GM19099 (cell line): ENCODE measurements around the gene SERPINB8.

ENCODE experiments used
- POLR2A ChIP-seq: IDR thresholded peaks from 3 replicates; pipeline ENCODE4 v1.6.1; 2011; ENCODE audit warnings: low read depth; ENCODE audit not compliant: insufficient read length; ENCODE audit errors: extremely low read depth

SERPINB8 gene, protein sequence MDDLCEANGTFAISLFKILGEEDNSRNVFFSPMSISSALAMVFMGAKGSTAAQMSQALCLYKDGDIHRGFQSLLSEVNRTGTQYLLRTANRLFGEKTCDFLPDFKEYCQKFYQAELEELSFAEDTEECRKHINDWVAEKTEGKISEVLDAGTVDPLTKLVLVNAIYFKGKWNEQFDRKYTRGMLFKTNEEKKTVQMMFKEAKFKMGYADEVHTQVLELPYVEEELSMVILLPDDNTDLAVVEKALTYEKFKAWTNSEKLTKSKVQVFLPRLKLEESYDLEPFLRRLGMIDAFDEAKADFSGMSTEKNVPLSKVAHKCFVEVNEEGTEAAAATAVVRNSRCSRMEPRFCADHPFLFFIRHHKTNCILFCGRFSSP

DNA sequence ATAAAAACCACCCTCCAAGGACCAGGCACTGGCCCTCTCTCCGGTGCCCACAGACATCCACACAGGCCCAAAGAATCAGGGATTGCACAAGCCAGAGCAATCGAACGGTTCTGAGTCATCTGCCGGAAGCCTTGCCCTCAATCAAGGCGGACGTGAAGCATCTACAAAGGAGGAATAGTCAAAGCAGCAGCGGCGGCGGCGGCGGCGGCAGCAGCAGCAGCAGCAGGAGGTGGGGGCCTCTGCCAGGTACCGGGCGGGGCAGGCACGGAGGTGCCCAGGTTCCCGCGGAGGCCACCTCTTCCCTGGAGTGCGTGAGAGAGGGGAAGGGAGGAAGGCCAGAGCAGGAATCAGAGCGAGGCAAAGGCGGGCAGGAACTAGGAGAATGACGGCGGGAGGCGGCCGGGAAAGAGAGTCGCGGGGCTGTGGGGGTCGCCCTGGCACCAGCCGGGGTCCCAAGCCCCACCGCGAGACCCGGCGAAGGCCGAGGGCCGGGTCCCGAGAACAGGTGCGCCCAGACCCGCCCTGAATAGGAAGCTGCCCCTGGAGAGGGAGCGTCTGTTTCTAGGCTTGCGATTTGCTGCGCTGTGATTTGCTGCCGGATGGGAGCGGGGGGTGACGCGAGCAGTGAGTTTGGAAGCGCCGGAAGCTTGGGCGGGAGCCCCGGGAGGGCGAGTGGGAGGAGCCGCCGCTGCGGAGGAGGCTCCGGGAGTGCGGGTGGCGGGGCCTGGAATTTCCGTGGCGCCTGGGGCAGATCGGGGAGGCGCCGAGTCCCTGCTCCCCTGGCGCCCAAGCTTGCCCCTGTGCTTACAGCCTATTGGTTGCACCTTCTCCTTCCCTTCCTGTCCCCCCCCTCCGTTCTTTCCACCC is at the start of gene SERPINB8:
Gene SERPINB8, plus strand, starts transcription at position 140 of the 867 bp plus-strand sequence. CDS start 8,228 bp downstream, outside the sequence.
- TF ChIP-seq POLR2A: peak; percentile 79

- TF ChIP-seq POLR2A: no peak
Observed at GRCh38 chr18:63922049-63922448, 47.8 kb upstream of the SERPINB8 start.

- no peak for TF ChIP-seq POLR2A
Observed at GRCh38 chr18:63924551-63924950, 45.3 kb upstream of the SERPINB8 start.

DNA sequence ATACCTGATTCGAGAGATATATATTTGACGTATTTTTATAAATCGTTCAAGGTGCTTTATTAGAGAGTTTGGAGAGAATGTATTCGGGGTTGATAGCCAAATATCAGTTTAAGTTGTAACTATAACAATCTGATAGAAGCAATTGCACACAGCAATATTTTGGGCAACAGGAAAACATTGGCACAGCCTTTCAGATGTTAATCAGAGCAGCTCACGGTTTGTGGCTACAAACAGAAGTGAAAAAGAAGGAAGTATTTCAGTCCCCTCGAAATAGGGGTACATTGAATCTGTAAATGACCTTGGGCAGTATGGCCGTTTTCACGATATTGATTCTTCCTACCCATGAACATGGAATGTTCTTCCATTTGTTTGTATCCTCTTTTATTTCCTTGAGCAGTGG is 41.5 kb upstream of the SERPINB8 start:
- TF ChIP-seq POLR2A: no peak

- TF ChIP-seq POLR2A: no peak
Observed at GRCh38 chr18:63930773-63931354, 39.0 kb upstream of the SERPINB8 start.

DNA sequence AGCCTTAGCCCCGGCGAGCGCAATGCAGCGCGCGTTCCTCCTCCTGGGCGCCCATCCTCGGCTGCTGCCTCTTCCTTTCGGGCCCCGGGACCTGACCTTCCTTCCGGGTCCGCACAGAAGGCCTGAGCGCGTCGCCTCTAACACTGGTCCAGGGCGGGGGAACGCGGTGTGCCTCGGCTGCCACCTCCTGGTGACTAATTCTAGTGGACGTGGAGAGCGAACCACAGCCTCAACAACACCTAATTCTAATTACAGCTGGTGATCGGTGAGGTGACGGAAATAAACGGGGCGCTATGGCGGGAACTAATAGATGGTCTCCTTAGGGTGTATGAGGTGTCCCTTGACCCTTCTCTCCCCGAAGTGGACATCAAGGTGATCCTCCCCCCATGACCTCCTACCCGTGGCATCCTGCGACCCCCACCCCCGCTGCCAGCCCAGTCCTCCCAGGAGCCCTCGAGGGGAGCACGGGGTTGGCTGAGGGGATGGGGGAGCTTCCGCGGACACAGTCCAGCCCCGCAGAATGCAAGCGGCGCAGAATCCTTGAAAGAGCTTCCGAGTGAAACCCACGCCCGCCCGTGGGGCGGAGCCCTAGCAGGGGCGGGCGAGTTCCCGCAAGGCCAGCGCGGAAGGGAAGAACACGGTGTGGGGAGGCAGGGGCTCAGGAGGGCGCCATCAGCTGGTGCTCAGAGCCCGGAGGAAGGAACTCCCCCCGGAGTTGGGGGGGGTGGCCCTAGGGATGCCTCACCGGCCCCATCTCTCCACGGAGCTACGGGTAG is 33.5 kb upstream of the SERPINB8 start:
- TF ChIP-seq POLR2A: peak; percentile 61

GRCh38 chr18:63936932-63937393 is 32.9 kb upstream of the SERPINB8 start:
- TF ChIP-seq POLR2A: peak; percentile 5

DNA sequence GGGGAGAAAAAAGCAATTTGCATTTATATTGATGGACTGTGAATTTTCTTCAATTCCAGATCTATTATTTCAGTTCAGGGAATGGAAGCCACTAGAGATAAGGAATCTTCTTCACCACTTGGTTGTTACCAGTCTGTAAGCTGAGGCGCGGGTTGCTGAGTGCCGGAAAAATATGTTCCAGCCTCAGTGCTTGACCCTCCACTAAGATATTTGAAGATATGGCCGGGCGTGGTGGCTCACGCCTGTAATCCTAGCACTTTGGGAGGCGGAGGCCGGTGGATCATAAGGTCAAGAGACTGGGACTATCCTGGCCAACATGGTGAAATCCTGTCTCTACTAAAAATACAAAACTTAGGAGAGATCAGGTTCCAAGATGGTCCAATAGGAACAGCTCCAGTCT is 29.9 kb upstream of the SERPINB8 start:
- no peak for TF ChIP-seq POLR2A

- TF ChIP-seq POLR2A: no peak
Observed at GRCh38 chr18:63947051-63947790, 22.7 kb upstream of the SERPINB8 start.

- TF ChIP-seq POLR2A: peak; percentile 85
Observed at GRCh38 chr18:63949068-63949737, 20.7 kb upstream of the SERPINB8 start, which contains the start of gene HMSD. TSS of gene HMSD (plus strand) at chr18:63949301. CDS start at chr18:63953456, 4,155 bp downstream.

DNA sequence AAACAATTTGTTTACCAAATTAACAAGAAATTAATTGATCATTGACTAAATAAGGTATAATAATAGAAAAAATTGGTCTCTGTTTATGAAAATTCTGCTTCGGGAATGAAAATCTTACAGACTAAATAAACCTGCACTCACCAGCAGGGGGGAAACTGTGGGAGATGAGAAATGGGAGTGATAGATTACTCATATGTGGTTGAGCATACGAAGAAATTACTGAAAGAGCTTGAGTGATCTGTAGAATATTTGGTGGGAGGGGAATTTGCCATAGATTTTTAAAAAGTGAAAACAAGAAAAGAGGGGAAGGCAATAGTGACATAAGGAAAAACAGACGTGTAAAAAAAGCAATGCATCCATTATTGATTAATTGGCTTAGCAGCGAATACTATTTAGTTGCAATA is 18.6 kb upstream of the SERPINB8 start:
- TF ChIP-seq POLR2A: no peak

DNA sequence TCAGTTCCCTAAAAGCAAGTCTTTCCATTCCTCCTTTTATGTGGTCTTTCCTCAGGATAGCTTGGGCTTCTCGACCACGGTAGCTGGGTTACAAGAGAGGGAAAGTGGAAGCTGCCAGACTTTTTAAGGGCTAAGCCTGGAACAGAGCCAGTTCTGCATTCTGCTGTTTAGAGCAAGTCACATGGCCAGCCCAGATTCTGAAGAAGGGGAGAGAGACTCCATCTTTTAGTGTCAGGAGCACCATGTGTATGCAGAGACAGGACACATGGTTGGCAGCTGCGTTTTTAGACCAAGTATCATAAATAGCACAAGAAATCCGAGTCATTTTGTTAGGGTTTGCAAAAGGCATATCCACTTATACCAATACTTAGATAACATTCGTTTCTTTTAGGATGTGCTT is 16.1 kb upstream of the SERPINB8 start:
- no peak for TF ChIP-seq POLR2A

GRCh38 chr18:63956755-63957154 is 13.1 kb upstream of the SERPINB8 start:
- TF ChIP-seq POLR2A: no peak
